Ishikawa (cell line): ENCODE results near the gene AQP12B.

Source experiments
- CEBPB ChIP-seq: IDR thresholded peaks from 2 replicates; pipeline ENCODE4 v1.6.1; 2012
- CREB1 ChIP-seq: IDR thresholded peaks from 2 replicates; pipeline ENCODE4 v1.6.1; 2012; ENCODE audit warnings: low read depth
- EGR1 ChIP-seq: IDR thresholded peaks from 2 replicates; pipeline ENCODE4 v1.6.1; 2012
- EP300 ChIP-seq: IDR thresholded peaks from 2 replicates; pipeline ENCODE4 v1.6.1; 2012; ENCODE audit warnings: borderline replicate concordance
- FOXM1 ChIP-seq: IDR thresholded peaks from 2 replicates; pipeline ENCODE4 v1.6.1; 2012; ENCODE audit warnings: low read depth, borderline replicate concordance
- MAX ChIP-seq: IDR thresholded peaks from 2 replicates; pipeline ENCODE4 v1.6.1; 2012
- NFIC ChIP-seq: IDR thresholded peaks from 2 replicates; pipeline ENCODE4 v1.6.1; 2012
- RAD21 ChIP-seq: IDR thresholded peaks from 2 replicates; pipeline ENCODE4 v1.6.1; 2012; ENCODE audit warnings: low read depth
- REST ChIP-seq: IDR thresholded peaks from 2 replicates; pipeline ENCODE4 v1.6.1; 2012; ENCODE audit warnings: low read depth, mild to moderate bottlenecking
- TAF1 ChIP-seq: IDR thresholded peaks from 2 replicates; pipeline ENCODE4 v1.6.1; 2012; ENCODE audit warnings: low read depth, mild to moderate bottlenecking
- TCF12 ChIP-seq: IDR thresholded peaks from 2 replicates; pipeline ENCODE4 v1.6.1; 2012; ENCODE audit warnings: low read depth
- TEAD4 ChIP-seq: IDR thresholded peaks from 2 replicates; pipeline ENCODE4 v1.6.1; 2012
- USF1 ChIP-seq: IDR thresholded peaks from 2 replicates; pipeline ENCODE4 v1.6.1; 2012
- YY1 ChIP-seq: IDR thresholded peaks from 2 replicates; pipeline ENCODE4 v1.6.1; 2012; ENCODE audit warnings: low read depth
- ZBTB7A ChIP-seq: IDR thresholded peaks from 2 replicates; pipeline ENCODE4 v1.6.1; 2012; ENCODE audit warnings: low read depth

The AQP12B gene

GRCh38 chr2:240655931-240656886, 26.5 kb downstream of the AQP12B start:
- TF ChIP-seq CREB1 (no peak), TCF12 (no peak), CEBPB (no peak), MAX (no peak), EP300 (no peak), FOXM1 (no peak), TEAD4 (no peak), USF1 (no peak), REST (no peak), YY1 (no peak), RAD21 (no peak), ZBTB7A (no peak), NFIC (no peak), TAF1 (no peak), EGR1 (no peak)

- no peak for TF ChIP-seq RAD21
- TF ChIP-seq TCF12, result no peak
- no peak for TF ChIP-seq USF1
- no peak for TF ChIP-seq NFIC
- TF ChIP-seq EGR1, result no peak
- TF ChIP-seq CREB1, result no peak
- TF ChIP-seq MAX, result no peak
- TF ChIP-seq YY1, result no peak
These were observed 31.5 kb downstream of the AQP12B start for GRCh38 chr2:240651185-240651584.

GRCh38 chr2:240650254-240650965, 32.3 kb downstream of the AQP12B start:
- TF ChIP-seq REST (no peak), USF1 (no peak), CREB1 (no peak)

GRCh38 chr2:240649331-240649730, 33.4 kb downstream of the AQP12B start:
- TF ChIP-seq TCF12 (no peak), REST (no peak), TAF1 (no peak), CEBPB (no peak), YY1 (no peak), EGR1 (no peak), RAD21 (no peak), EP300 (no peak), FOXM1 (no peak), USF1 (no peak), TEAD4 (no peak)
